ENCODE data around the gene GGACT.

GGACT gene

GRCh38 chr13:100588331-100589177, at the start of gene GGACT:
Gene GGACT (minus strand): TSS chr13:100588789. CDS start chr13:100532591, 56,198 bp downstream.
- no peaks in the 10 kb centered on the region; the same call in 1 of the 2 replicates for H3K4me1 ChIP-seq (ENCODE audit: control insufficient read depth, insufficient read depth, low read length)
- peak within 1 kb of the TSS; percentile 81 for H3K4me3 ChIP-seq (ENCODE audit: low read depth, low read length)
- H3K9me3 ChIP-seq (ENCODE audit: control insufficient read depth, insufficient read depth, low read length), result no peaks in the 10 kb centered on the region
- H3K27me3 ChIP-seq (ENCODE audit: control insufficient read depth, insufficient read depth, low read length), result peaks cover 8% of the 10 kb centered on the region; the same call in 1 of the 2 replicates
- H3K27ac ChIP-seq (ENCODE audit: low read depth, low read length), result no peak within 1 kb of the TSS
- peak within 1 kb of the TSS; percentile 73 for H3K9ac ChIP-seq (ENCODE audit: low read depth, low read length)
- H3K36me3 ChIP-seq (ENCODE audit: control insufficient read depth, insufficient read depth, low read length), result no peaks in the 10 kb centered on the region

- peaks cover 72% of the 10 kb centered on the region for H3K36me3 ChIP-seq (ENCODE audit: control insufficient read depth, insufficient read depth, low read length)
- H3K27me3 ChIP-seq (ENCODE audit: control insufficient read depth, insufficient read depth, low read length), result no peaks in the 10 kb centered on the region
- H3K4me1 ChIP-seq (ENCODE audit: control insufficient read depth, insufficient read depth, low read length), result no peaks in the 10 kb centered on the region
- no peak overlapping the region for H3K4me3 ChIP-seq (ENCODE audit: low read depth, low read length)
- no peak overlapping the region for H3K9ac ChIP-seq (ENCODE audit: low read depth, low read length)
- H3K9me3 ChIP-seq (ENCODE audit: control insufficient read depth, insufficient read depth, low read length), result no peaks in the 10 kb centered on the region
- no peak overlapping the region for H3K27ac ChIP-seq (ENCODE audit: low read depth, low read length)
Observed at GRCh38 chr13:100637796-100638195, 49.2 kb upstream of the GGACT start.

- H3K4me3 ChIP-seq (ENCODE audit: low read depth, low read length), result no peak overlapping the region
- no peak overlapping the region for H3K9ac ChIP-seq (ENCODE audit: low read depth, low read length)
- peaks cover 69% of the 10 kb centered on the region for H3K36me3 ChIP-seq (ENCODE audit: control insufficient read depth, insufficient read depth, low read length)
- no peaks in the 10 kb centered on the region for H3K4me1 ChIP-seq (ENCODE audit: control insufficient read depth, insufficient read depth, low read length)
- no peaks in the 10 kb centered on the region for H3K9me3 ChIP-seq (ENCODE audit: control insufficient read depth, insufficient read depth, low read length)
- no peaks in the 10 kb centered on the region for H3K27me3 ChIP-seq (ENCODE audit: control insufficient read depth, insufficient read depth, low read length)
- no peak overlapping the region for H3K27ac ChIP-seq (ENCODE audit: low read depth, low read length)
Observed at GRCh38 chr13:100637380-100637779, 48.8 kb upstream of the GGACT start.

GRCh38 chr13:100636441-100636840, 47.9 kb upstream of the GGACT start:
- Histone ChIP-seq H3K9me3 (ENCODE audit: control insufficient read depth, insufficient read depth, low read length) (no peaks in the 10 kb centered on the region), H3K27ac (ENCODE audit: low read depth, low read length) (no peak overlapping the region), H3K36me3 (ENCODE audit: control insufficient read depth, insufficient read depth, low read length) (peaks cover 66% of the 10 kb centered on the region), H3K4me3 (ENCODE audit: low read depth, low read length) (no peak overlapping the region), H3K27me3 (ENCODE audit: control insufficient read depth, insufficient read depth, low read length) (no peaks in the 10 kb centered on the region), H3K9ac (ENCODE audit: low read depth, low read length) (no peak overlapping the region), H3K4me1 (ENCODE audit: control insufficient read depth, insufficient read depth, low read length) (no peaks in the 10 kb centered on the region)

GRCh38 chr13:100636004-100636403, 47.4 kb upstream of the GGACT start:
- no peaks in the 10 kb centered on the region for H3K9me3 ChIP-seq (ENCODE audit: control insufficient read depth, insufficient read depth, low read length)
- no peak overlapping the region for H3K9ac ChIP-seq (ENCODE audit: low read depth, low read length)
- peaks cover 63% of the 10 kb centered on the region for H3K36me3 ChIP-seq (ENCODE audit: control insufficient read depth, insufficient read depth, low read length)
- H3K27ac ChIP-seq (ENCODE audit: low read depth, low read length), result no peak overlapping the region
- H3K4me1 ChIP-seq (ENCODE audit: control insufficient read depth, insufficient read depth, low read length), result peaks cover 1% of the 10 kb centered on the region
- no peaks in the 10 kb centered on the region for H3K27me3 ChIP-seq (ENCODE audit: control insufficient read depth, insufficient read depth, low read length)
- no peak overlapping the region for H3K4me3 ChIP-seq (ENCODE audit: low read depth, low read length)

DNA sequence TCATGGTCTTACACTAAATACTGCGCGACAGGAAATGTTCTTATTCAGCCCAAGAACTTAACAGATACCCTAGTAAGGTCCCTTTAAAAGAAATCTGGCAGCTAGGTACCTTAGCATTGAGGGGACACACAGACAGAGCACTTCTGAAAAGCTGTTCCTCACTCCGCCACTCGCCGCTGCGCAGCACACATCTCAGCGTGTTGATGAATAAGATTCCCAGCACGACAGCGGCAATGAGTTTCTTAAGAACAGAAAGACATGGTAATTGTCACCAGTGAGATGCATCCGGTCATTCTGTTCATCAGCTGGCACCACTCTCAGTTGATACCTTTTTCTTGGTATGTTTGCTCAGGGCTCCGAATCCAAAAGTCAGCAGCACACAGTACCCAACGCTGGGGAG, 46.1 kb upstream of the GGACT start:
- Histone ChIP-seq H3K36me3 (ENCODE audit: control insufficient read depth, insufficient read depth, low read length) (peaks cover 64% of the 10 kb centered on the region), H3K4me3 (ENCODE audit: low read depth, low read length) (no peak overlapping the region), H3K9ac (ENCODE audit: low read depth, low read length) (no peak overlapping the region), H3K27ac (ENCODE audit: low read depth, low read length) (no peak overlapping the region), H3K27me3 (ENCODE audit: control insufficient read depth, insufficient read depth, low read length) (no peaks in the 10 kb centered on the region), H3K4me1 (ENCODE audit: control insufficient read depth, insufficient read depth, low read length) (peaks cover 11% of the 10 kb centered on the region), H3K9me3 (ENCODE audit: control insufficient read depth, insufficient read depth, low read length) (no peaks in the 10 kb centered on the region)

- Histone ChIP-seq H3K4me1 (ENCODE audit: control insufficient read depth, insufficient read depth, low read length) (peaks cover 11% of the 10 kb centered on the region), H3K36me3 (ENCODE audit: control insufficient read depth, insufficient read depth, low read length) (peaks cover 69% of the 10 kb centered on the region), H3K27ac (ENCODE audit: low read depth, low read length) (no peak overlapping the region), H3K4me3 (ENCODE audit: low read depth, low read length) (no peak overlapping the region), H3K27me3 (ENCODE audit: control insufficient read depth, insufficient read depth, low read length) (no peaks in the 10 kb centered on the region), H3K9ac (ENCODE audit: low read depth, low read length) (no peak overlapping the region), H3K9me3 (ENCODE audit: control insufficient read depth, insufficient read depth, low read length) (no peaks in the 10 kb centered on the region)
Observed at GRCh38 chr13:100633461-100633860, 44.9 kb upstream of the GGACT start.

- Histone ChIP-seq H3K27me3 (ENCODE audit: control insufficient read depth, insufficient read depth, low read length) (no peaks in the 10 kb centered on the region), H3K9ac (ENCODE audit: low read depth, low read length) (no peak overlapping the region), H3K4me1 (ENCODE audit: control insufficient read depth, insufficient read depth, low read length) (peaks cover 15% of the 10 kb centered on the region), H3K9me3 (ENCODE audit: control insufficient read depth, insufficient read depth, low read length) (no peaks in the 10 kb centered on the region), H3K36me3 (ENCODE audit: control insufficient read depth, insufficient read depth, low read length) (peaks cover 55% of the 10 kb centered on the region), H3K27ac (ENCODE audit: low read depth, low read length) (peak overlapping the region; percentile 3), H3K4me3 (ENCODE audit: low read depth, low read length) (no peak overlapping the region)
Observed at GRCh38 chr13:100630555-100630954, 42.0 kb upstream of the GGACT start.

DNA sequence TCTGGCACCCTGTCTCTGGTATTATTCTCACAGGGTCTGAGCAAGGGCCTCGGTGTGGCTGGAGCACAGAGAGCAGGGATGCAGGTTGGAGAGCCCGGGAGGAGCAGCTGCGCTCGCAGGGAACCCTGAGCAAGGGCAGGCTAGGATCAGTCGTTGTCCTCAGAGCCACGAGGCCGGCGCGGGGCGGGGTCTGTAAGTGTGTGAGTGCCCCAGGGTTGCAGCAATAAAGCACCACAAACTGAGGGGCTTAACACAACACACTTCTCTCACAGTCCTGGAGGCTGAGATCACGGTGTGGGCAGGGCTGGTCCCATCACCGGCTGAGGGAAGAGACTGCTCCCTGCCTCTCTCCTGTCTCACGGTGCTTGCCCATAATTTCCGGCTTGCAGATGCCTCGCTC, 38.5 kb upstream of the GGACT start:
- Histone ChIP-seq H3K27ac (ENCODE audit: low read depth, low read length) (no peak overlapping the region), H3K27me3 (ENCODE audit: control insufficient read depth, insufficient read depth, low read length) (no peaks in the 10 kb centered on the region), H3K9ac (ENCODE audit: low read depth, low read length) (no peak overlapping the region), H3K4me1 (ENCODE audit: control insufficient read depth, insufficient read depth, low read length) (peaks cover 25% of the 10 kb centered on the region), H3K4me3 (ENCODE audit: low read depth, low read length) (no peak overlapping the region), H3K9me3 (ENCODE audit: control insufficient read depth, insufficient read depth, low read length) (no peaks in the 10 kb centered on the region), H3K36me3 (ENCODE audit: control insufficient read depth, insufficient read depth, low read length) (peaks cover 42% of the 10 kb centered on the region)

- Histone ChIP-seq H3K36me3 (ENCODE audit: control insufficient read depth, insufficient read depth, low read length) (peaks cover 39% of the 10 kb centered on the region), H3K27me3 (ENCODE audit: control insufficient read depth, insufficient read depth, low read length) (no peaks in the 10 kb centered on the region), H3K4me1 (ENCODE audit: control insufficient read depth, insufficient read depth, low read length) (peaks cover 18% of the 10 kb centered on the region), H3K4me3 (ENCODE audit: low read depth, low read length) (no peak overlapping the region), H3K27ac (ENCODE audit: low read depth, low read length) (peak overlapping the region; percentile 11), H3K9me3 (ENCODE audit: control insufficient read depth, insufficient read depth, low read length) (no peaks in the 10 kb centered on the region), H3K9ac (ENCODE audit: low read depth, low read length) (no peak overlapping the region)
Observed at GRCh38 chr13:100625447-100625846, 36.9 kb upstream of the GGACT start.

GRCh38 chr13:100620792-100621191, 32.2 kb upstream of the GGACT start:
- no peak overlapping the region for H3K9ac ChIP-seq (ENCODE audit: low read depth, low read length)
- H3K4me3 ChIP-seq (ENCODE audit: low read depth, low read length), result no peak overlapping the region
- H3K4me1 ChIP-seq (ENCODE audit: control insufficient read depth, insufficient read depth, low read length), result peaks cover 13% of the 10 kb centered on the region
- H3K27me3 ChIP-seq (ENCODE audit: control insufficient read depth, insufficient read depth, low read length), result no peaks in the 10 kb centered on the region
- H3K9me3 ChIP-seq (ENCODE audit: control insufficient read depth, insufficient read depth, low read length), result peaks cover 13% of the 10 kb centered on the region
- peaks cover 13% of the 10 kb centered on the region for H3K36me3 ChIP-seq (ENCODE audit: control insufficient read depth, insufficient read depth, low read length)
- no peak overlapping the region for H3K27ac ChIP-seq (ENCODE audit: low read depth, low read length)
